ENCODE data around the gene RNU5B-1. TPM values are rescaled to one million over a fixed set of nuclear protein-coding genes. Genes with fewer than 3 reads are reported as not detected.

The RNU5B-1 gene
- total RNA-seq (not detected), polyA plus RNA-seq (not detected)

DNA sequence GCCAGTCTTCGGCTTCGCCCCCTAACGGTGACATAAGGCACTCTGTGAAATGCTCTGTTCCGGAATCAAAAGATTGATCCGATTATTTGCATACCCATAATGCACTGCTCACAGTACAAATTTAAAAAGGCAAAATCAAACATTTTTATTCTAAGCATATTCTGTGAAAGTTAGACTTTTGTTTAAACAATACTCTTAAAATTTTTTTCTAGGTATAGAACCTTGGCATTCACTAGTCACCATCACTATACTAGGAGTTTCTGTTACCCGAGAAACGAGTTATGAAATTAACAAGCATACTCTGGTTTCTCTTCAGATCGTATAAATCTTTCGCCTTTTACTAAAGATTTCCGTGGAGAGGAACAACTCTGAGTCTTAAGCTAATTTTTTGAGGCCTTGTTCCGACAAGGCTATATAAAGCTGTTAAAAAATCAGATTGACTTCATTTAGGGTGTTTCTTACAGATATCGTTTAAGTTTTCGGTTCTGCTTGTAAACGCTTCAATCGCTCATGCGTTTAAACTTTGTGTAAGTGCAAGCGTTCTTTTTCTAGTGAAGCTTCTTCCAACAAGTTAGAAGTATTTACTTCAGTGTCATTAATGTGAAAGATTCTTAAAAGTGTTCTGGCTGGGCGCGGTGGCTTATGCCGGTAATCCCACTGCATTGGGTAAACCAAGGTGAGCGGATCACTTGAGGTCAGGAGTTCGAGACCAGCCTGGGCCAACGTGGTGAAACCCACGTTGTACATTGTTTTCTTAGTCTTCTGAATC, at the start of gene RNU5B-1:
Gene RNU5B-1, plus strand, starts transcription at position 297 of the 769 bp plus-strand sequence.
- peak within 1 kb of the TSS; percentile 93 for H3K4me3 ChIP-seq (ENCODE audit: low read depth, low read length)
- H3K4me1 ChIP-seq (ENCODE audit: control insufficient read depth, insufficient read depth, low read length, poor library complexity, severe bottlenecking) = peaks cover 8% of the 10 kb centered on the region
- H3K27ac ChIP-seq (ENCODE audit: insufficient read depth, low read length, poor library complexity, severe bottlenecking) = peak within 1 kb of the TSS; percentile 92
- H3K27me3 ChIP-seq (ENCODE audit: control insufficient read depth, insufficient read depth, low read length) = no peaks in the 10 kb centered on the region
- DNase-seq = peak; percentile 70 to 92 (median 92)
- peaks cover 6 to 31% (median 24%) of the 10 kb centered on the region in 4 donors for H3K4me1 Mint-ChIP-seq
- H3K4me3 Mint-ChIP-seq = peak within 1 kb of the TSS; percentile 93 to 100 (median 97)
- no peaks in the 10 kb centered on the region for H3K36me3 ChIP-seq (ENCODE audit: control insufficient read depth, insufficient read depth, low read length)
- no peaks in the 10 kb centered on the region for H3K36me3 Mint-ChIP-seq
- peak within 1 kb of the TSS; percentile 98 to 99 (median 98) for H3K27ac Mint-ChIP-seq
- no peaks in the 10 kb centered on the region for H3K9me3 ChIP-seq (ENCODE audit: control insufficient read depth in 2 of 2, low read length in 2 of 2)
- H3K27me3 Mint-ChIP-seq = peaks cover 12% of the 10 kb centered on the region
- H3K9me3 Mint-ChIP-seq = peaks cover 0 to 2% (median 0%) of the 10 kb centered on the region in 7 donors
- ATAC-seq (ENCODE audit: low read depth in 2 of 2) = peak; percentile 78 to 82

DNA sequence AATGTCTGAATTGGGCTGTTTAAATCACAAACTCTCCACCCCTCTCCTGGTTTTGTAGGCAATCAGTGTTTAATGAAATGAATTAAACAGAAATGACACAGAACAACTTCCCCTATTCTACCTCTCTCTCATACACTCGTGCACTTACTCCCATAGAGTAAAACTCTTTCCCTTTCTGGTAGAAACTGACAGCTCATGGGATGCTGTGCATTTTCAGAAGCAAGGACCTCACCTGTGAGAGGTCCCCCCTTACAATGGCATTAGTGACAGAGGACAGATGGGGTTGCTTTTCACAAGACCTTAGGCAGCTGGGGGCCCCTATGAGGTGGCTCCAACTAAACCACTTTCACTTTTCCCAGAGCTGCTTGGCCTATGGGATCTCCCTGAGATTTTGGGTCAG, 49.7 kb upstream of the RNU5B-1 start:
- Mint-ChIP-seq H3K36me3 (peaks cover 36% of the 10 kb centered on the region), H3K27me3 (no peaks in the 10 kb centered on the region)

DNA sequence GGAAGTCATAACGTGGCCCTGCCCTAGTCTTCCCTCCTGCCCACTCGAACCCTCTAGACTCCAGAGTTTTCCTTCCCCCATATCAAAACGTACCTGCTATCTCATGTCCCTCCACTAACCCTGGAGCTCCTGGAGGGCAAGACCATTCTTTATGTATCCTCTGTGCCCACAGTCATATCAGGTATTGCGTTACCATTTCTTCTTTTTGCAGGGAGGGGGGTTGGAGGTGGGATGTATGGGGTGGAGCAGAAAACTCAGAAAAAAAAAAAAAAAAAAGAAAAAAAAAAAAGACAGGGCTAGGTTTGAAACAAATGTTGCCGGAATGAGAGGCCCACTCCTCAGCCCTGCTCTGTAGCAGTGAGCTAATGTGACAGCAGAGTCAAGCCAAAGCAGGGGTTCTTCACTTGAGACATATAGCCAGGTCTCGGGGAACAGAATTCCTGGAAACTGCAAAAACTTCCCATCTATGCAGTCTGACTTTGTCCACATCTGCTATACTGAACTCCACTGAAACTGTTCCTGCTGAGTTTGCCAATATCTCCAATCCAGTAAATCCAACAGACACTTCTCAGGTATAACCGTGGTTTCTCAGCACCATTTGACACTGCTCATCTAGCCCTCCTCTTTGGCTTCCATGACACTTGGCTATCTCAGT, 48.9 kb upstream of the RNU5B-1 start:
- Histone ChIP-seq H3K4me3 (ENCODE audit: low read depth, low read length) (no peak overlapping the region), H3K4me1 (ENCODE audit: control insufficient read depth, insufficient read depth, low read length, poor library complexity, severe bottlenecking) (no peaks in the 10 kb centered on the region), H3K36me3 (ENCODE audit: control insufficient read depth, insufficient read depth, low read length) (peaks cover 36% of the 10 kb centered on the region), H3K27ac (ENCODE audit: insufficient read depth, low read length, poor library complexity, severe bottlenecking) (no peak overlapping the region), H3K27me3 (ENCODE audit: control insufficient read depth, insufficient read depth, low read length) (no peaks in the 10 kb centered on the region), H3K9me3 (ENCODE audit: control insufficient read depth in 2 of 2, low read length in 2 of 2) (no peaks in the 10 kb centered on the region)
- DNase-seq = no peak
- ATAC-seq (ENCODE audit: low read depth in 2 of 2) = no peak
- Mint-ChIP-seq H3K9me3 (no peaks in the 10 kb centered on the region), H3K36me3 (peaks cover 44% of the 10 kb centered on the region), H3K27me3 (no peaks in the 10 kb centered on the region), H3K4me3 (no peak overlapping the region), H3K4me1 (peaks cover 0 to 5% (median 2%) of the 10 kb centered on the region in 4 donors), H3K27ac (peak overlapping the region; percentile 17 to 78 (median 69))

More for the DNA sequence above, 49.7 kb upstream of the RNU5B-1 start:
- Histone ChIP-seq H3K27me3 (ENCODE audit: control insufficient read depth, insufficient read depth, low read length) (no peaks in the 10 kb centered on the region), H3K4me1 (ENCODE audit: control insufficient read depth, insufficient read depth, low read length, poor library complexity, severe bottlenecking) (peaks cover 1% of the 10 kb centered on the region), H3K9me3 (ENCODE audit: control insufficient read depth in 2 of 2, low read length in 2 of 2) (no peaks in the 10 kb centered on the region), H3K27ac (ENCODE audit: insufficient read depth, low read length, poor library complexity, severe bottlenecking) (no peak overlapping the region), H3K4me3 (ENCODE audit: low read depth, low read length) (no peak overlapping the region), H3K36me3 (ENCODE audit: control insufficient read depth, insufficient read depth, low read length) (peaks cover 28% of the 10 kb centered on the region)
- Mint-ChIP-seq H3K27ac (peak overlapping the region in 2 of 3 donors; percentile 17 to 42), H3K9me3 (no peaks in the 10 kb centered on the region), H3K4me3 (no peak overlapping the region), H3K4me1 (peaks cover 4 to 5% (median 4%) of the 10 kb centered on the region in 4 donors)
- DNase-seq (no peak), ATAC-seq (ENCODE audit: low read depth in 2 of 2) (no peak)

DNA sequence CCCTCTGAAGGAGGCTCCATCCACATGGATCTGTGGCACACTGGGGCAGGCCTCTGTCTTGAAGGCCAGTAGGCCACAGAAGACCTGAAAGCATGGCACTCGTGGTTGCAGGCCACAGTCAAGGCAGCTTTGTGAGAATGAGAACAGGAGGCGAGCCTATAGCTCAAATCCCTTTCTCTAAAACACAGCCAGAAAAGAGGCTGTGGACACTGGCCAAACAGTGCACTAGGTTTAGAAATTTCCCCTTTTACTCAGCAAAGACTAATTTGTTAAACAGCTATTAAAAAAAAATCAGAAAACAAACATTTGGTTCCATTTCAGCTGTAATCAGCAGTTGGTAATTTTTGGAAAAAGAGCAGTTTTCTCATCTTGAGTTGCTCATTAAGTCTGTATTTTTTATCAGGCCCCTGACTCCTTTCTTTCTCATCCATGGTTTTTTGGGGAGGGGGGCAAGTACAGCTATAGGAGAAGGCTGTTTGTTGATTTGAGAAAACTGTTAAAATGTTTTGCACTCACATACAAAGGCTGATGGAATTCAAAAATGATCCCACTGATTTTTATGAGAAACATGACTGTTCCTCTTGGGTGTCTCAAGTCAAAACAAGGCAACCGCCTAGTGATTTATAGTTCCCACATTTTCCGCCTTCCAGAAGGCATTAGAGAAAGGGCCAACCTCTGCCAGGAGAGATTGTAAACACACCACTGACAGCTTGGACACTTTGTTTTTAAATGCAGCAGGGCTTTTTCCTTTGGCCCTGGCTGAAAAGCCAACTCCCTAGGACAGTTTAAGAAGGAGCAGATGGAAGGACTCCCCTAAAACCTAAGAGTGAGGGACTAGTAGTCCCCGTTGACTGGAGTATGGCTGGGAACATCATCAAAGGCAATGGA, 45.9 kb upstream of the RNU5B-1 start:
- no peaks in the 10 kb centered on the region for H3K27me3 ChIP-seq (ENCODE audit: control insufficient read depth, insufficient read depth, low read length)
- peaks cover 57% of the 10 kb centered on the region for H3K36me3 ChIP-seq (ENCODE audit: control insufficient read depth, insufficient read depth, low read length)
- DNase-seq (no peak), ATAC-seq (ENCODE audit: low read depth in 2 of 2) (no peak)
- no peak overlapping the region for H3K27ac ChIP-seq (ENCODE audit: insufficient read depth, low read length, poor library complexity, severe bottlenecking)
- no peaks in the 10 kb centered on the region for H3K4me1 ChIP-seq (ENCODE audit: control insufficient read depth, insufficient read depth, low read length, poor library complexity, severe bottlenecking)
- H3K27me3 Mint-ChIP-seq = no peaks in the 10 kb centered on the region
- H3K4me3 Mint-ChIP-seq = no peak overlapping the region
- H3K36me3 Mint-ChIP-seq = peaks cover 64% of the 10 kb centered on the region
- no peak overlapping the region for H3K27ac Mint-ChIP-seq
- H3K9me3 ChIP-seq (ENCODE audit: control insufficient read depth in 2 of 2, low read length in 2 of 2) = no peaks in the 10 kb centered on the region
- H3K9me3 Mint-ChIP-seq = no peaks in the 10 kb centered on the region
- H3K4me1 Mint-ChIP-seq = peaks cover 0 to 5% (median 3%) of the 10 kb centered on the region in 4 donors
- no peak overlapping the region for H3K4me3 ChIP-seq (ENCODE audit: low read depth, low read length)

DNA sequence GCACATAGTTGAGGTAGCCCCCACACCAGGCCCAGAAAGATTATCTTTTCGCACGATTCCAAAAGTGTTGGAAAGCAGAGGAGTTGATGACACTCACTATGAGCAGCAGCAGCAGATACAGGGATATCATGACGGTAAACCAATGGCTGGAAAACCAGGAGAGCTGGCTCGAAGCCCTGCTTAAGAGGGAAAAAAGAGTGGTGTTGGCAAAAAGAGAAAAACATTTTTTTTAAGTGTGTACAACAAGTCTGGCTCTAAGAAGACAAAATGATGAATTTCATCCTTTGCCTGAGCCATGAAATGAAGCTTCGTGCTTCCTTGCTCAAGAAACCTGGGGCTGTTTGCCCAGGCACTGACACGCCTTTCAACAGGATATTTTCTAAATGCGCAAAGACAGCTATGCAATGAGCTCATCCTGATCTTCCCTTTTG, 45.1 kb upstream of the RNU5B-1 start:
- no peak overlapping the region for H3K27ac ChIP-seq (ENCODE audit: insufficient read depth, low read length, poor library complexity, severe bottlenecking)
- no peaks in the 10 kb centered on the region for H3K27me3 ChIP-seq (ENCODE audit: control insufficient read depth, insufficient read depth, low read length)
- Mint-ChIP-seq H3K27ac (no peak overlapping the region), H3K36me3 (peaks cover 65% of the 10 kb centered on the region), H3K4me1 (peaks cover 0 to 5% (median 3%) of the 10 kb centered on the region in 4 donors), H3K27me3 (no peaks in the 10 kb centered on the region), H3K9me3 (no peaks in the 10 kb centered on the region), H3K4me3 (no peak overlapping the region)
- DNase-seq = no peak
- peaks cover 64% of the 10 kb centered on the region for H3K36me3 ChIP-seq (ENCODE audit: control insufficient read depth, insufficient read depth, low read length)
- no peaks in the 10 kb centered on the region for H3K4me1 ChIP-seq (ENCODE audit: control insufficient read depth, insufficient read depth, low read length, poor library complexity, severe bottlenecking)
- no peak for ATAC-seq (ENCODE audit: low read depth in 2 of 2)
- H3K4me3 ChIP-seq (ENCODE audit: low read depth, low read length) = no peak overlapping the region
- H3K9me3 ChIP-seq (ENCODE audit: control insufficient read depth in 2 of 2, low read length in 2 of 2) = no peaks in the 10 kb centered on the region

DNA sequence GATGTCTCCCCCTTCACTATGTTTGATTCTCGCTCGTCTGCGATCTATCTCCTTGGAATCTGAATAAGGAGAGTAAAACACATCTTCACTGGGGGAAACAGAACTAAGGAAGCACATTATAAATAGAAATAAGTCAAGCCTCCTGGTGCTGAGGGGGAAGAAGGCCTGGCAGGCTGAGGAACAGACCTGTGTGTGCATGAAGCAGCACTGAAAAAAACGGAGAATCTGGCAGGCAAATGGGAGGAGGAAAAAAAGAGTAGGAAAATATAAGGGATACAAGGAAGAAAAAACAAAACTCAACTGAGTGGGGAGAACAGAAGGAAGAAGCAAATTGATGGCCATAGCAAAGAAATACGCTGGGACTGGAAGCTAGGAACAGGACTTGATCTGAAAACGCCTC, 43.5 kb upstream of the RNU5B-1 start:
- peaks cover 72% of the 10 kb centered on the region for H3K36me3 ChIP-seq (ENCODE audit: control insufficient read depth, insufficient read depth, low read length)

DNA sequence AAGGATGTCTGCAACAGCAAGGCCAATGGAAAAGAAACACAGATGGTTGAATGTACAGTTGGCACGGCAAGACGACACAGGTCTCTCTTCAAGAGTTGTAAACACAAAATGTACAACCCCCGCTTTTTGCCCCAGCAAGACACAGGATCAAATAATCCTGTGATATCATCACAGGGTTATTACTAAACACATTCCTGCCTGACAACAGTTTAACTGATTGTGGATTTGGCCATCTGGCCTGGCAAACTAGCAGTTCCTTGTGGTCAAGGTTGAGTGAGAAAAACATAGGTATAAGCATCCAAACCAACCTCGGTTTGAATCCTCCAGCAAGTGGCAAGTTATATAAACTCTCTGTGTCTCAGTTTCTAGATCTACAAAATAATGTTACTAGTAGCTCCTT, 41.2 kb upstream of the RNU5B-1 start:
- Mint-ChIP-seq H3K9me3 (no peaks in the 10 kb centered on the region), H3K4me3 (no peak overlapping the region), H3K4me1 (peaks cover 0 to 3% (median 0%) of the 10 kb centered on the region in 4 donors), H3K36me3 (peaks cover 59% of the 10 kb centered on the region), H3K27ac (no peak overlapping the region), H3K27me3 (no peaks in the 10 kb centered on the region)
- Histone ChIP-seq H3K27ac (ENCODE audit: insufficient read depth, low read length, poor library complexity, severe bottlenecking) (no peak overlapping the region), H3K4me3 (ENCODE audit: low read depth, low read length) (no peak overlapping the region), H3K36me3 (ENCODE audit: control insufficient read depth, insufficient read depth, low read length) (peaks cover 64% of the 10 kb centered on the region), H3K27me3 (ENCODE audit: control insufficient read depth, insufficient read depth, low read length) (no peaks in the 10 kb centered on the region), H3K9me3 (ENCODE audit: control insufficient read depth in 2 of 2, low read length in 2 of 2) (no peaks in the 10 kb centered on the region), H3K4me1 (ENCODE audit: control insufficient read depth, insufficient read depth, low read length, poor library complexity, severe bottlenecking) (no peaks in the 10 kb centered on the region)
- no peak for DNase-seq
- ATAC-seq (ENCODE audit: low read depth in 2 of 2) = no peak

More for the DNA sequence above, 43.5 kb upstream of the RNU5B-1 start:
- Mint-ChIP-seq H3K36me3 (peaks cover 63% of the 10 kb centered on the region), H3K4me1 (peaks cover 0 to 3% (median 2%) of the 10 kb centered on the region in 4 donors), H3K4me3 (no peak overlapping the region), H3K27me3 (no peaks in the 10 kb centered on the region), H3K9me3 (no peaks in the 10 kb centered on the region), H3K27ac (peak overlapping the region in 1 of 3 donors; percentile 3)
- DNase-seq = no peak
- Histone ChIP-seq H3K4me3 (ENCODE audit: low read depth, low read length) (no peak overlapping the region), H3K4me1 (ENCODE audit: control insufficient read depth, insufficient read depth, low read length, poor library complexity, severe bottlenecking) (no peaks in the 10 kb centered on the region), H3K27ac (ENCODE audit: insufficient read depth, low read length, poor library complexity, severe bottlenecking) (no peak overlapping the region), H3K27me3 (ENCODE audit: control insufficient read depth, insufficient read depth, low read length) (no peaks in the 10 kb centered on the region), H3K9me3 (ENCODE audit: control insufficient read depth in 2 of 2, low read length in 2 of 2) (no peaks in the 10 kb centered on the region)
- no peak for ATAC-seq (ENCODE audit: low read depth in 2 of 2)

Data from CD4-positive, CD25-positive, alpha-beta regulatory T cell (primary cell).